ENCODE data around the gene DRP2.

- TF ChIP-seq POLR2A (IDR thresholded peaks at IDR 0.05) (no peak), CTCF (IDR thresholded peaks at IDR 0.05) (no peak)
These were observed 11.1 kb downstream of the DRP2 start for GRCh38 chrX:101230636-101231035.
